Adipocyte (in vitro differentiated cells): ENCODE results near the gene SLC38A8.

ENCODE experiments used
- DNase-seq: peaks from one replicate; pipeline ENCODE4 v3.0.0-alpha.2; 2015; ENCODE audit warnings: low read depth
- H3K27me3 ChIP-seq: replicated peaks from 2 replicates; pipeline ENCODE4 v1.7.0; 2013; ENCODE audit warnings: mild to moderate bottlenecking, low read length, moderate library complexity; ENCODE audit not compliant: control insufficient read depth, insufficient read depth
- H3K36me3 ChIP-seq: 2 replicates; pipeline ENCODE4 v1.7.0; 2013; ENCODE audit warnings: low read length, mild to moderate bottlenecking, moderate library complexity; ENCODE audit not compliant: control insufficient read depth, insufficient read depth, severe bottlenecking
- H3K4me1 ChIP-seq: 2 replicates; pipeline ENCODE4 v1.7.0; 2013; ENCODE audit warnings: mild to moderate bottlenecking, low read length, moderate library complexity; ENCODE audit not compliant: control insufficient read depth, insufficient read depth
- H3K4me3 ChIP-seq: 2 replicates; pipeline ENCODE4 v1.7.0; 2013; ENCODE audit warnings: mild to moderate bottlenecking, low read length, moderate library complexity
- H3K9ac ChIP-seq: 2 replicates; pipeline ENCODE4 v1.7.0; 2013; ENCODE audit warnings: mild to moderate bottlenecking, low read length, moderate library complexity
- H3K9me3 ChIP-seq: 2 replicates; pipeline ENCODE4 v1.7.0; 2013; ENCODE audit warnings: mild to moderate bottlenecking, low read length, moderate library complexity; ENCODE audit not compliant: control insufficient read depth

Gene SLC38A8

DNA sequence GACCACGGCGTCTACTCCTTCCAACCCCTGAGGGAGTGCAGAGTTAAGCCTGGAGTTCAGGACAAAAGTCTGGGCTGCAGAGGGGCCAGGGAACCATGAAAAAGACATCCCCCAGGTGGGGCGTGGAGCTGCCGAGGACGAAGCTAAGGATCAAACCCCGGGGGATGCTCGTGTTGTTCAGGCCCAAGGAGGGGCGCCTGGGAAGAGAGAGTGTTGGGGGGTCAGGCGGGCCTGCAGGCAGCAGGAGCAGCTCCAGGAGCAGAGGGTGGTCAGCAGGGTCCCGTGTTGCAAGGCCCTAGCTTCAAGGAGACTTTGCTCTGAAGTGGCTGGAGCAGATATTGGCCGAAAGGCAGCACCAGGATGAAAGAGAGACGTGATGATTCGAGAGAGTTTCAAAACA is 47.9 kb downstream of the SLC38A8 start:
- Histone ChIP-seq H3K36me3 (no peaks in the 10 kb centered on the region), H3K9ac (no peak overlapping the region), H3K27me3 (peaks cover 12% of the 10 kb centered on the region), H3K9me3 (no peaks in the 10 kb centered on the region), H3K4me3 (no peak overlapping the region), H3K4me1 (peaks cover 7% of the 10 kb centered on the region)
- DNase-seq: no peak

DNA sequence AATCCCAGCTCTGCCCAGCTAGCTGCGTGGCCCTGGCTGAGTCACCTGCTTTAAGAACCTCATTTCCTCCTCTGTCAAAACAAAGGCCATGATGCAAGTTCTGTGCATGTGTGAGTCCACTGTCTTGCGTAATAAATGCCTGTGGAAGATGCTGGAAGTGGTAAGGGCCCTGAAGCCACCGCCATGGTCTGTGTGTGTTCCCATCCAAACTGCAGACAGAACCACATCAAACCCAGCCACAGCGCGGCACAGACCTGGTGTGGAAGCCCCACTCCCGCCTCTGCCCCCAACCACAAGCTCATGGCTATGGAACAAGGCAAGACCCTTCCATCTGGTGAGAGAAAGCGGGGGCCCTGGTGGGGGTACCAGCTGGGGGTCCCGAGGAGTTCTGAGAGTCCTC is 48.5 kb downstream of the SLC38A8 start:
- H3K27me3 ChIP-seq: peaks cover 14% of the 10 kb centered on the region
- H3K4me1 ChIP-seq: peaks cover 7% of the 10 kb centered on the region
- DNase-seq: peak; percentile 80
- no peak overlapping the region for H3K4me3 ChIP-seq
- H3K9ac ChIP-seq: no peak overlapping the region
- no peaks in the 10 kb centered on the region for H3K36me3 ChIP-seq
- H3K9me3 ChIP-seq: no peaks in the 10 kb centered on the region

DNA sequence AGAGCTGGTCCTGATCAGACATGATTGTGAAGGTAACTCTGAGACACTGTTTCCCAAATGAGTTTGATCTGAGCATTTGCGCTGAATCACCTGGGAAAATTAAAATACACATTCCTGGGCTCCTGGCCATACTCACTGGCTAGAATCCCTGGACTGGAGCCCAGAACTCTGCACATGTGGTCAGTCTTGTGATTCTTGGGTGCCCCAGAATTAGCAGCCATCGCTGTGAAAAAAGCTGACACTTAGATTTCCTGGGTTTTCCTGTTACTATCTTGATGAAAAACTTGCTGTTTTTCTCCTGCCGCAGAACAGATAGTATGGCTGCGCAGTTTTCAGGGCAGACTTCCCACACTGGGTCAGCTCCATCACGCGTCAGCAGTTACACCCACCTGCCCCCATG is 50.0 kb downstream of the SLC38A8 start:
- Histone ChIP-seq H3K4me3 (no peak overlapping the region), H3K9me3 (no peaks in the 10 kb centered on the region), H3K9ac (no peak overlapping the region), H3K27me3 (peaks cover 17% of the 10 kb centered on the region), H3K4me1 (peaks cover 7% of the 10 kb centered on the region), H3K36me3 (no peaks in the 10 kb centered on the region)
- DNase-seq: peak; percentile 29

DNA sequence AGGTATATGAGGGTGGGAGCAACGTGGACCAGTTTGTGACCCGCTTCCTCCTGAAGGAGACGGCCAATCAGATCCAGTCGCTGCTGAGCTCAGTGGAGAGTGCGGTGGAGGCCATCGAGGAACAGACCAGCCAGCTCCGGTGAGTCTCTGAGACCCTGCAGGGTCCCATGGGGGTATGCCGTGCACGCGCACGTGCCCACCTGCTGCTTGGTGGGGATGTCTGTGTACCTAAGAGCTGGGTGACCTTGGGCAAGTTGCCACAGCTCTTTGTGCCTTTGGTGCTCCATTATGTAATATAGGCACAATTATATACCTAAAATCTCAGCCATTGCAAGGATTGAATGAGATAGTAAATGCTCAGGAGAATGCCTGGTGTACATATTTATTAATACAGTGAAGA is 52.1 kb downstream of the SLC38A8 start:
- Histone ChIP-seq H3K27me3 (peaks cover 19% of the 10 kb centered on the region), H3K36me3 (no peaks in the 10 kb centered on the region), H3K9ac (no peak overlapping the region), H3K4me3 (no peak overlapping the region), H3K9me3 (peaks cover 4% of the 10 kb centered on the region), H3K4me1 (peaks cover 7% of the 10 kb centered on the region)
- no peak for DNase-seq

DNA sequence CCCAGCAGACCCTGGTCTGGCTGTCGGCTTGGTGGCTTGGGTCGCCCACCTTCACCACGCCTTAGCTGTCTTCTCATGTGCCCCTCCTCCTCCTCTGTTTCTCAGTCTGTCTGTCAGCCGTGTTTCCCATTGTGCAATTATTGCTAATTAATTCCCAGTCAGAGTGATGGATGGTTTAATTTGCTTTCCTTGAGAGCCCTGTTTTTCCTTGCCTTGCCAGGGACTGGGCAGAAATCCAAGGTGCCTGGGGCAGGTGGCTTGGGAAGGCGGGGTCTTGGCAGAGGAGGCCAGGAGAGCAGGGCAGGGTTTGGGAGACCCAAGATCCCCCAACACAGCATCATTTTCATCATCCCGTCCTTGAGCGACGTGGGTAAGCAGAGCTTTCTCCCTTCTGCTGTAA is 53.3 kb downstream of the SLC38A8 start:
- no peak overlapping the region for H3K4me3 ChIP-seq
- peaks cover 19% of the 10 kb centered on the region for H3K27me3 ChIP-seq
- H3K36me3 ChIP-seq: no peaks in the 10 kb centered on the region
- peaks cover 4% of the 10 kb centered on the region for H3K9me3 ChIP-seq
- no peak for DNase-seq
- H3K9ac ChIP-seq: no peak overlapping the region
- H3K4me1 ChIP-seq: peaks cover 7% of the 10 kb centered on the region

DNA sequence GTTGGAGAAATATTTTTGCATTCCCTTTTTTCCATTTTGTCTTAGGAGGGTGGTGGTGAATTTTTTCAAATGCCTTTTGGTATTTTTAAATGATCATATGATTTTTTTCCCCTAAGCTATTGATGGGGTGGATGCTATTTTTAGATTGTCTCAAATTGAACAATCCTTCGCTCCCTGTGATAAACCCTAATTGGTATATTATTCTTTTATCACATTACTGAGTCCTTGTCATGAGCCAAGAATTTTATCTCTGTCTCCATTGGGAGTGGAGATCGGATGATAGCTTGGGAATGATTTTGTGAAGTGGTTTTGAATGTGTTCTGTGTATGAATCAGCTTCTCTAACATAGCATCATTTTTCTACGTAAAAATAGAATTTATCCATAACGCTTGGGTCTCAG is 59.1 kb downstream of the SLC38A8 start:
- H3K9me3 ChIP-seq: peaks cover 17% of the 10 kb centered on the region
- no peak overlapping the region for H3K4me3 ChIP-seq
- H3K9ac ChIP-seq: no peak overlapping the region
- no peaks in the 10 kb centered on the region for H3K4me1 ChIP-seq
- peaks cover 10% of the 10 kb centered on the region for H3K27me3 ChIP-seq
- H3K36me3 ChIP-seq: no peaks in the 10 kb centered on the region
- no peak for DNase-seq

DNA sequence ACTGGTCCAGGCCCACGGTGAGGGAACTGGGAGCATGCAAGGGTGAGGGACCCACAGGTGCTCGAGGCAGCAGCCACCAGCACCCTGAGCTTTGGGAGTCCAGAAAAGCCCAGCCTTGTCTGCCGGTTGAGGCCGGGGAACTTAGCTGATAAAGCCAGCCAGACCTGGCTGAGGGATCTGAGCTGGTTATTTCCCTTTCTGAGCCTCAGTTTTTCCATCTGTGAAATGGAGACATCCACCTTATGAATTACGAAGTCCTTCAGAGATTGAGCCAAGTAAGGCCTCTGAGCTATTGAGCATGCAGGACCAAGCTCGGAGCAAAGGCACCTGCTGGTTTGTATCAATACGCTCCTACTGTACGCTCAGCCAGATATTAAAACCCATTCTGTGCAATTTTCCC is 60.8 kb downstream of the SLC38A8 start:
- Histone ChIP-seq H3K9ac (no peak overlapping the region), H3K27me3 (peaks cover 10% of the 10 kb centered on the region), H3K4me1 (no peaks in the 10 kb centered on the region), H3K9me3 (peaks cover 25% of the 10 kb centered on the region), H3K4me3 (no peak overlapping the region), H3K36me3 (no peaks in the 10 kb centered on the region)
- no peak for DNase-seq

DNA sequence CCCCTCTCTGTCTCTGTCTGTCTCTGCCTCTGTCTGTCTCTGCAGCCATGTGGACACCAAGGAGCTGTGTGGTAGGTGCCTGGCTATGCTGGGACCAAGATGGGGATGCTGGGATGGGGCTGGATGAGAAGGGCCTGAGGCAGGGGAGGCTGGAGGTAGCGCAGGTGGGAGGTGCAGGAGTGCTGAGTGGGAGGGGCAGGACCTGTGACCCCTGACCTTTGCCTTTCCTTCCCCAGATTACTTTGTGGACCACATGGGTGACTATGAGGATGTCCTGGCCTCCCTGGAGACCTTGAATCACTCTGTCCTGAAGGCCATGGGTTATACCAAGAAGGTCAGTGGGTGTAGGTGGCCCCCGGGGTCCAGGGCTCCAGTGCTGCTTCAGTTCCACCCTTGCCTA is 61.8 kb downstream of the SLC38A8 start:
- Histone ChIP-seq H3K36me3 (no peaks in the 10 kb centered on the region), H3K4me3 (no peak overlapping the region), H3K27me3 (peaks cover 12% of the 10 kb centered on the region), H3K9me3 (peaks cover 25% of the 10 kb centered on the region), H3K9ac (no peak overlapping the region), H3K4me1 (no peaks in the 10 kb centered on the region)
- DNase-seq: no peak

DNA sequence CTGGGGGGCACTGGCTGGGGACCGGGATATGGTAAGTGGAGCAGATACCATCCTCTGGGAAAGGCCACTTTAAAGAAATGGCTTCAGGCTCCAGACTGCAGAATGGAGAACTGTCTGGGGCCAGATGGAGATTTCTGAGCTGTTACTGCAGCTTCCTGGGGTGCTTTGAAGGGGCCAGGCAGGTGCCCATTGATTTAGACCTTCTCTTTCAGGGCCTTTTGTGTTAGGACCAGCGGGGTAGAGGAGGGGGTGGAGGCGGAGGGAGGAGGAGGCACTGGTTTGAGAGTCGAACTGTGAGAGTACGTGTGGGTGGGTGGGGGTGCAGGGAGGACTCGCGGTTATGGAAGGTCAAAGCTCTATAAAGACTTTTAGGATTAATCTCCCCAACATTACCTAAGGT is 63.2 kb downstream of the SLC38A8 start:
- Histone ChIP-seq H3K4me1 (no peaks in the 10 kb centered on the region), H3K36me3 (no peaks in the 10 kb centered on the region), H3K9me3 (peaks cover 25% of the 10 kb centered on the region), H3K27me3 (peaks cover 12% of the 10 kb centered on the region), H3K9ac (no peak overlapping the region), H3K4me3 (no peak overlapping the region)
- no peak for DNase-seq

DNA sequence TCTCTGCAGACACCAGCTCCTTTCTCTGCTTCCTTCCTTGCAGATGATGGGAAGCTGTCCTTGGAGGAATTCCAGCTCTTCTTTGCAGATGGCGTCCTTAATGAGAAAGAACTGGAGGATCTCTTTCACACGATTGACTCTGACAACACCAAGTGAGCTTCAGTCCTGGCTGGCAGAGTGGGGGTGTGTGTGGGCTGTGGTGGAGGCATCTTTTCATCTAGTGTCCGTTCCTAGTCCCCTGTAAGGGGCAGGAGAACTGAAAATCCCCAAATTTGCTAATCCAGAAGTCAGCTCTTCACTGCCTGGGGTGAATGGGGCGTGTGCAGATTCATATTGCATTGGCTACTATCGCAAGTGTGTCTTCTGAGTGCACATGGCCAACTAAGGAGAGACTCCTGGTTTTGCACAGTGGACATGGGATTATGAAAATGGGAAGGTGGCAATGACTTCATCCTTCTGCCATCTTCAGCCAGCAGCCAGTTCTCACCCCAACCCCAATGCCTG is 64.1 kb downstream of the SLC38A8 start:
- H3K9me3 ChIP-seq: peaks cover 25% of the 10 kb centered on the region
- DNase-seq: no peak
- H3K27me3 ChIP-seq: peaks cover 12% of the 10 kb centered on the region
- H3K4me1 ChIP-seq: no peaks in the 10 kb centered on the region
- no peaks in the 10 kb centered on the region for H3K36me3 ChIP-seq
- H3K4me3 ChIP-seq: no peak overlapping the region
- no peak overlapping the region for H3K9ac ChIP-seq

DNA sequence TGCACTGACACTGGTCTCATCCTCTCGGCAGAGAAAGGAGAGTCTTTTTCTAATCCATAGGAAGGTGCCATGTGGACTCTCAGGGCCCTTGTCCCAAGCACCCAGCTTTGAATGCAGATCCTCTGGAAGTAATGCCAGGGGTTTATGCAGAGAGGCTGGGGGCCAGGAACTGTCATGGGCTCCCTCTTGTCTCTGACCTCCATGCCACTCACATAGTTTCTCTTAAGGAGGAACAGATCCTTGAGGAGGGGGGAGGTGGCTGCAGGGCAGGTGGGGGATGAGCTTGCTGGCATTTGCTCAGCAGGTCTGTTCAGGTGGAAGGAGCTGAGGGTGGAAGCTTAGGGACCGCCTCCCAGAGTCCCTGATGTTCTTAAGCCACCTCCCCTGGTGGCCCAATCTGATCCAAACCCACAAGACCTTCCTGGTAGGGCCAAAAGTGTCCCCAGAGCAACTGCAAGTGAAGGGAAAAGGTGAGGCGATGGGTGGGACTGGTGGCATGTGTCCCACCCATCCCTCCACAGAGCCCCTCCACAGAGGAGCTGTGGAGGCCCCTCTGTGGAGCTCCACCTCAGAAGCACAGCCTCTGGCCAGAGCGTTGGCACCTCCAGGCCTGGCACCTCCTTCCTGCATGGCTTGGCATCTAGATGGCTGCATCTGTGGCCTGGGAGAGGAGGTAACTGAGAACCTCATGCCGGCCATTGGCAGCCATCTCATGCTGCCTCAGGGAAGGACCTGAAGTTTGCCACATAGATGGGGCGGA is 65.4 kb downstream of the SLC38A8 start:
- peaks cover 12% of the 10 kb centered on the region for H3K27me3 ChIP-seq
- H3K36me3 ChIP-seq: no peaks in the 10 kb centered on the region
- peaks cover 22% of the 10 kb centered on the region for H3K9me3 ChIP-seq
- no peak for DNase-seq
- no peak overlapping the region for H3K9ac ChIP-seq
- H3K4me1 ChIP-seq: no peaks in the 10 kb centered on the region
- no peak overlapping the region for H3K4me3 ChIP-seq
